CD14-positive monocyte (primary cell): ENCODE data around the gene PCP4. TPM values are rescaled to one million over a fixed set of nuclear protein-coding genes. Genes with fewer than 3 reads are reported as not detected.

Source experiments
- DNase-seq, 3 donors: peaks; one replicate each; pipeline ENCODE4 v3.0.0-alpha.2; 2011 to 2022
- H2AFZ ChIP-seq: 2 replicates; pipeline ENCODE4 v1.6.0; 2012; ENCODE audit warnings: mild to moderate bottlenecking, low read depth, low read length, inconsistent platforms; ENCODE audit not compliant: insufficient read depth, poor library complexity, severe bottlenecking
- H3K27ac ChIP-seq, 2 donors: 1 replicate in 1 of 2; 2 replicates in 1 of 2; pipeline ENCODE4 v1.5.1; 2012 to 2013; ENCODE audit warnings: low read length in 2 of 2, control low read depth in 1 of 2, inconsistent platforms in 1 of 2, low read depth in 1 of 2, mild to moderate bottlenecking in 1 of 2
- H3K27me3 ChIP-seq, 2 donors: one replicate each; pipeline versions ENCODE4 v1.6.0 to v1.6.1; 2011 to 2013; ENCODE audit warnings: low read length in 2 of 2; ENCODE audit not compliant: control insufficient read depth in 2 of 2, insufficient read depth in 2 of 2
- H3K36me3 ChIP-seq, 2 donors: replicated peaks in 1 of 2; 1 replicate in 1 of 2; 2 replicates in 1 of 2; pipeline versions ENCODE4 v1.5.1 to v1.6.1; 2012 to 2013; ENCODE audit warnings: low read length in 2 of 2, control low read depth in 1 of 2, inconsistent platforms in 1 of 2, mild to moderate bottlenecking in 1 of 2; ENCODE audit not compliant: insufficient read depth in 2 of 2, control insufficient read depth in 1 of 2
- H3K4me1 ChIP-seq, 2 donors: 1 replicate in 1 of 2; 2 replicates in 1 of 2; pipeline versions ENCODE4 v1.5.1 to v1.6.1; 2012 to 2013; ENCODE audit warnings: low read length in 2 of 2, control low read depth in 1 of 2, inconsistent platforms in 1 of 2, mild to moderate bottlenecking in 1 of 2, moderate library complexity in 1 of 2; ENCODE audit not compliant: insufficient read depth in 2 of 2, control insufficient read depth in 1 of 2
- H3K4me2 ChIP-seq: replicated peaks from 2 replicates; pipeline ENCODE3; 2012; ENCODE audit warnings: low read length, moderate library complexity, mild to moderate bottlenecking; ENCODE audit not compliant: poor library complexity, severe bottlenecking; ENCODE audit errors: extremely low read depth
- H3K4me3 ChIP-seq, 3 experiments: fragments of 200-600 bp in 1 of 3; sonication (generic) in 1 of 3; replicated peaks in 1 of 3; 1 replicate in 2 of 3; 2 replicates in 1 of 3; pipeline ENCODE4 v1.5.1; 2011 to 2013; ENCODE audit warnings: low read length in 3 of 3, mild to moderate bottlenecking in 3 of 3, control low read depth in 2 of 3, low read depth in 2 of 3, inconsistent platforms in 1 of 3, moderate library complexity in 1 of 3
- H3K79me2 ChIP-seq: 2 replicates; pipeline ENCODE4 v1.6.0; 2012; ENCODE audit warnings: mild to moderate bottlenecking, control low read depth, inconsistent platforms, low read length, moderate library complexity; ENCODE audit not compliant: insufficient read depth
- H3K9ac ChIP-seq: 2 replicates; pipeline ENCODE4 v1.6.0; 2017; ENCODE audit warnings: low read length, mild to moderate bottlenecking; ENCODE audit not compliant: insufficient read depth, poor library complexity, severe bottlenecking
- H3K9me3 ChIP-seq, 2 donors: replicated peaks in 1 of 2; 1 replicate in 1 of 2; 2 replicates in 1 of 2; pipeline versions ENCODE4 v1.5.1 to v1.6.1; 2012 to 2013; ENCODE audit warnings: low read length in 2 of 2, control low read depth in 1 of 2; ENCODE audit not compliant: control insufficient read depth in 1 of 2, insufficient read depth in 1 of 2
- H4K20me1 ChIP-seq: 2 replicates; pipeline ENCODE4 v1.6.0; 2012; ENCODE audit warnings: mild to moderate bottlenecking, low read length, control low read depth, moderate library complexity; ENCODE audit not compliant: insufficient read depth
- H3K27ac Mint-ChIP-seq, 7 donors: one replicate each; pipeline ENCODE4 v1.8.0; 2020; ENCODE audit warnings: mild to moderate bottlenecking in 7 of 7, mixed read lengths in 7 of 7, moderate library complexity in 6 of 7, inconsistent platforms in 2 of 7
- H3K27me3 Mint-ChIP-seq, 3 donors: one replicate each; pipeline ENCODE4 v1.8.0; 2021 to 2022; ENCODE audit warnings: low read depth in 3 of 3, mild to moderate bottlenecking in 3 of 3, mixed read lengths in 3 of 3, moderate library complexity in 3 of 3, inconsistent platforms in 1 of 3
- H3K36me3 Mint-ChIP-seq, 2 donors: one replicate each; pipeline ENCODE4 v1.8.0; 2020; ENCODE audit warnings: mixed read lengths in 2 of 2, inconsistent platforms in 1 of 2, mild to moderate bottlenecking in 1 of 2
- H3K4me1 Mint-ChIP-seq: one replicate; pipeline ENCODE4 v1.8.0; 2020; ENCODE audit warnings: mild to moderate bottlenecking, mixed read lengths
- H3K4me3 Mint-ChIP-seq, 2 donors: one replicate each; pipeline ENCODE4 v1.8.0; 2020; ENCODE audit warnings: mild to moderate bottlenecking in 2 of 2, mixed read lengths in 2 of 2, moderate library complexity in 1 of 2
- H3K9me3 Mint-ChIP-seq, 7 donors: one replicate each; pipeline ENCODE4 v1.8.0; 2020 to 2022; ENCODE audit warnings: mixed read lengths in 7 of 7, mild to moderate bottlenecking in 6 of 7, moderate library complexity in 6 of 7, inconsistent platforms in 2 of 7
- CTCF ChIP-seq: fragments of 200-600 bp; IDR thresholded peaks from one replicate; pipeline ENCODE4 v1.8.0; 2022; ENCODE audit warnings: antibody characterized with exemption, mild to moderate bottlenecking
- WGBS: methylation state at CpG from one replicate; pipeline ENCODE4 v1.1.5; 2013; ENCODE audit warnings: missing lambda C conversion rate; ENCODE audit not compliant: insufficient coverage; 5-methylcytosine and 5-hydroxymethylcytosine counted together
- intact Hi-C, 2 donors: fragments of 100-400 bp; cut with micrococcal nuclease; formaldehyde crosslinking; loops; one replicate each; pipeline versions ENCODE4 v1.15.0 to v1.15.1; 2023
- polyA plus RNA-seq, 3 donors: library from polyadenylated mRNA; depleted of rRNA in 1 of 3; unstranded in 2 of 3; stranded (reverse) in 1 of 3; fragments of 300-500 nt in 2 of 3; fragments of >200 nt in 1 of 3; fragmentation: Illumina TruSeq in 2 of 3; gene quantifications; 1 replicate in 2 of 3; 2 replicates in 1 of 3; pipeline ENCODE4 v1.2.3, GENCODE V29; 2012 to 2021

Gene PCP4
- polyA plus RNA-seq, 3 donors = not detected

GRCh38 chr21:39918558-39918957 lies 51.3 kb downstream of the PCP4 start:
- intact Hi-C loops = no loop called here
- no peak overlapping the region for H3K4me3 ChIP-seq
- no peak for DNase-seq
- no peak overlapping the region for H3K9ac ChIP-seq
- no peak overlapping the region for H3K4me2 ChIP-seq
- Mint-ChIP-seq H3K4me3 (no peak overlapping the region), H3K27ac (no peak overlapping the region), H3K27me3 (peaks cover 1 to 3% (median 2%) of the 10 kb centered on the region in 3 donors), H3K4me1 (no peaks in the 10 kb centered on the region), H3K36me3 (no peaks in the 10 kb centered on the region), H3K9me3 (peaks cover 0 to 3% (median 0%) of the 10 kb centered on the region in 7 donors)
- no peak overlapping the region for H2AFZ ChIP-seq
- 86% methylated on average over 4 of the region's 4 CpGs for WGBS
- H3K79me2 ChIP-seq = no peaks in the 10 kb centered on the region
- H3K27me3 ChIP-seq = no peaks in the 10 kb centered on the region
- no peaks in the 10 kb centered on the region for H4K20me1 ChIP-seq
- H3K27ac ChIP-seq = no peak overlapping the region
- H3K9me3 ChIP-seq = no peaks in the 10 kb centered on the region
- TF ChIP-seq CTCF = no peak
- no peaks in the 10 kb centered on the region for H3K36me3 ChIP-seq
- H3K4me1 ChIP-seq = no peaks in the 10 kb centered on the region

- Histone ChIP-seq H3K27me3 (no peaks in the 10 kb centered on the region), H3K27ac (no peak overlapping the region), H4K20me1 (no peaks in the 10 kb centered on the region), H2AFZ (no peak overlapping the region), H3K4me3 (no peak overlapping the region), H3K4me2 (no peak overlapping the region), H3K9ac (no peak overlapping the region), H3K4me1 (no peaks in the 10 kb centered on the region), H3K9me3 (no peaks in the 10 kb centered on the region), H3K79me2 (no peaks in the 10 kb centered on the region), H3K36me3 (no peaks in the 10 kb centered on the region)
- H3K36me3 Mint-ChIP-seq = no peaks in the 10 kb centered on the region
- H3K9me3 Mint-ChIP-seq = peaks cover 0 to 3% (median 0%) of the 10 kb centered on the region in 7 donors
- 86% methylated on average over 8 of the region's 10 CpGs for WGBS
- H3K27ac Mint-ChIP-seq = no peak overlapping the region
- no peaks in the 10 kb centered on the region for H3K4me1 Mint-ChIP-seq
- DNase-seq = no peak
- intact Hi-C loops = no loop called here
- no peak overlapping the region for H3K4me3 Mint-ChIP-seq
- TF ChIP-seq CTCF = no peak
- peaks cover 1 to 3% (median 2%) of the 10 kb centered on the region in 3 donors for H3K27me3 Mint-ChIP-seq
These were observed 56.2 kb downstream of the PCP4 start for GRCh38 chr21:39923476-39923875.
